GM19193 (cell line): ENCODE results near the gene PTPN21.

Experiments used
- POLR2A ChIP-seq: IDR thresholded peaks from 4 replicates; pipeline ENCODE4 v1.6.1; 2011; ENCODE audit not compliant: insufficient read depth, insufficient read length; ENCODE audit errors: extremely low read depth

The PTPN21 gene

DNA sequence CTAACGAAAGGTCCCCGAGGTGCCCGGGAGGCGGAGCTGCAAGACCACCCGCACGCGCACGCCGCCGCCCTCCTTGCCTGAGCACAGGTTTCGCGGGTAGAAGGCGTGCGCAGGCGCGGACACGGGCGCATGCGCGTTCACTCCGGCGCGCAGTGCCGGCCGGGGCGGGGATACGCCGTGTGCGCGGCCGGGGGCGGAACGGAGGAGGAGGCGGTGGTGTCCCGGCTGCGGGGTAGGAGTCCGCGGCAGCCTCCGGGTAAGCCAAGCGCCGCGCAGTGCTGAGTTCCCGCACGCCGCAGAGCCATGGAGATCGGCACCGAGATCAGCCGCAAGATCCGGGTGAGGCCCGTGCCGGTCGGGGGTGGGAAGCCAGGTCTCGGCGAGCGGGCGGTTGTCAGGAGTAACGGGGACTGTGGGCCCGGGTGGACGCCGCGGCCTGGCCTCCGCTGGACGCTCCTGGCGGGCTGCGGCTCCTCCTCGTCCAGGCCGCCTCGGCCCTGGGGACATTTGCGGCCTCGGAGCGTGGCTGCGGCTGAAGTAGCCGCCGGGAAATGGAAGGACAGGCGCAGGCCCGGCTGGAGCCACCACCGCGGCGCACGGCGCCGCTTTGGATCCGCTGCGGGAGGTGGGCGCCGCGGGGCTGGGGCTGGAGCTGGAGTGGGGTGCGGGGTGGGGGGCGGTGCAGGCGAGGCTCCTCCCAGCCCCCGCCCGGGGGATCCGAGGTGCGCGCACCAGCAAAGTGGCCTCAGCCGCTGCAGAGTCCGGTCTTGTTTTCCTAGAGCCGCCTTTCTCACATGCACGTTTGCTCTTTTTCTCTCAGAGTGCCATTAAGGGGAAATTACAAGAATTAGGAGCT, 8.3 kb upstream of the PTPN21 start, which contains the start of gene ZC3H14:
ZC3H14 (plus strand) TSS at position 207 of the 856 bp plus-strand sequence; CDS start at position 304, 97 bp downstream.
- TF ChIP-seq POLR2A = peak; percentile 66

DNA sequence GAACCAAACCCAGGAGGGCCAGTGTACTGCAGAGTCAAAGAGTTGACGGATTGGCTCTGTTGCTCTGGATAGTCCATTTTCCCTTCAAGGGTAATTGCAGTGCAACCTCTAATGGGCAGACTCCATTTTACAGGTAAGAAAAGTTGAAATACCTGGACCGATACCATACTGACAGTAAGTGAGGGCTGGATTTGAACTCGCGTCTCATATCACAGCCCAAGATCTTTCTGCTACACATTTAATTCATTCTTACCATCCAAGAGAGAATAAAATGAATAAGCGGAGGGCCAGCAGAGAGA, 7.7 kb upstream of the PTPN21 start:
- TF ChIP-seq POLR2A = no peak

DNA sequence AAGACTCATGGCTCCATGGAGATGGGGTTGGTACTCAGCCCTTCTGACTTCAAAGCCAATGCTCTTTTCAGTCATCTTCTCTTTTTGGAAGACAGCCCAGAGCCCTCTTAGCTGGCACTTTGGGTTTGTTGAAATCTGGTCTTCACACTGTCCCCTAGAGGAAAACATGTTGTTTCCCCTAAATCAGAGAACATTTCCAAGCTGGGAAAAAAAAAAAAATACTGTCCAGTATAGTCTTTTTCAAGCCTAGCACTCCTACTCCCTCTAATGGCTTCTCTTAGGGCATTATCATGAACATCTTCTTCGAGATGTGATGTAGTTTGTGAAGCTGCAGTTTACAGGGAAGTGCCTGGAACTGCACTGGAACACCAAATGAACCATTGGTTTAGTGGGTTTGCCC, 5.0 kb upstream of the PTPN21 start:
- TF ChIP-seq POLR2A = no peak

DNA sequence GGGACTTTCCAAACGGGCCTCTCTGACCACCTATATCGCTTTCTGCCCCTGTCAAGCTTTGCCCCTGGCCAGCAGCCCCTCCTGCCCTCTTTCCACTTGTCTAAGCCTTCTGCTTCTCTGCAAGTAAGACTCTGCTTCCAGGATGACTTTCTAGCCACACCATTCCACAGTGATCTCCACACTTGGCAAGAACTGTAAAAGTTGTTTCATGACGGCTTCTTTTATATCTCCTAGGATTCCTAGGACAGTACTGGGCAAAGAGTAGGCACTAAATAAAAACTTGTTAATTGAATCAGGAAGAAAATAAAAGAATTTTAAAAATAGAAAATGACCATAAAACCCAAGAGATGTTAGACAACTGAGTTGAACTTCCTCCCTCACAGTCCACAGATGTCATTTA, 1.8 kb upstream of the PTPN21 start:
- no peak for TF ChIP-seq POLR2A

DNA sequence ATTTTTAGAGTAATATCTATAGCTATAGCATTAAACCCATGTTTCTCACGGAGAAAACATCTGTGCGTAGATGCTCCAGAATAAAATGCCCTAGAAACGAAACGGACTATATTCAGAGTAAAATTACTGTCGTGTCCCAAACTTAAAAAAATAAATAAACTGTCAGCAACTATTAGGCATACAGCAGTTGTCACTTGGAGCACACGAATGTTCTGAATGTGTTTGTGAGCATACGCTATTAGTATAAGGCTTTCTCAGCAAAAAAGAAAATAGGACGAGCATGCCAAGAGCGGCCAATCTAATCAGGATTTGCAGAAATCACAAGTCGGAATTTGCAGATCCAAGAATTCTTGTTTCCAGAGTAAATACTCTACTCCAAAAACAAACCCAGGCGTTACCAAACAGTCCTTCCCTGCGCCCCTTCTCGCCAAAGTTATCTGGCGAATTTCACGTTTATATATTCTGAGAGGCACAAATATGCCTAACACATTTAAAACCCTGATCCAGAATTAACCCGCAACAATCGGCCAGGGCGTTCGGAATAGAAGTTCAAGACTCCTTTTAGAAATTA, 836 bp downstream of the PTPN21 start:
- TF ChIP-seq POLR2A = no peak

DNA sequence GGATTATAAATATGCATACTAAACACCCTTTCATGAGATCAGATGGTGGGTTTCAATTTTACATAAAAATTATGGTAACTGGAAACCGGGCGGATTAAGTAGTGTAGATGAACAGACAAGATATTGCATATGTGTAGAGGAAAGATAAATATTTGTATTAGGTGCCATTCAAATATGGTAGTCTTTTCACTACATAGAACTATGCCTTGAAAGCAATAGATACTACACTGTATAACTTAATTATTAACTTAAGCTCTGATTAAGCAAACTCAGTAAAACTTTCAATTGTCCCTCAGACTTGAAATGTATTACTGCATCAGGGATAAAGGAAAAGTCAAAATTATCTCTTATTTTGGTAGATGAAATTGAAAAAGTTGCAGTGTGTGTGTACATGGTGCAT, 1.9 kb downstream of the PTPN21 start:
- no peak for TF ChIP-seq POLR2A

DNA sequence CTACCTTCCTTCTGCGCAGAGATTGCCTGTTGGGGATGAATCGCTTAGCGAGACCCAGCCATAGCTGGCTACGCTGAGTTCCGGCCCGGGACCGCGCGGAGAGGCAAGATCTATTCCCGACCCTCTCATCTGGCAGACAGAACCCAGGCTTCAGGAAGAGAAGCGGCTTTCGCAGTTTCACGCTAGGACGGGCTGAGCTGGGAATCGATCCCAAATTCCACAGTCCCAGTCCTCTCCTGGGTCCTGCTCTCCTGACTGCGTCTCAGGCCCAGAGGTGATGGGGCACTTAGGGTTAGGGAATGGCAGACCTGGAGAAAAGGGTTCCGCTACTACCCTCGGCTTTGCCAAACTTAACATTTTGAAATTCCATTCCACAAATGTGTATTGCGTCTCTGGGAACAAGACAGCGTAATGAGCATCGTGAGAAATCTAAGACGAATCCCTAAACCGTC, 2.8 kb downstream of the PTPN21 start:
- no peak for TF ChIP-seq POLR2A

DNA sequence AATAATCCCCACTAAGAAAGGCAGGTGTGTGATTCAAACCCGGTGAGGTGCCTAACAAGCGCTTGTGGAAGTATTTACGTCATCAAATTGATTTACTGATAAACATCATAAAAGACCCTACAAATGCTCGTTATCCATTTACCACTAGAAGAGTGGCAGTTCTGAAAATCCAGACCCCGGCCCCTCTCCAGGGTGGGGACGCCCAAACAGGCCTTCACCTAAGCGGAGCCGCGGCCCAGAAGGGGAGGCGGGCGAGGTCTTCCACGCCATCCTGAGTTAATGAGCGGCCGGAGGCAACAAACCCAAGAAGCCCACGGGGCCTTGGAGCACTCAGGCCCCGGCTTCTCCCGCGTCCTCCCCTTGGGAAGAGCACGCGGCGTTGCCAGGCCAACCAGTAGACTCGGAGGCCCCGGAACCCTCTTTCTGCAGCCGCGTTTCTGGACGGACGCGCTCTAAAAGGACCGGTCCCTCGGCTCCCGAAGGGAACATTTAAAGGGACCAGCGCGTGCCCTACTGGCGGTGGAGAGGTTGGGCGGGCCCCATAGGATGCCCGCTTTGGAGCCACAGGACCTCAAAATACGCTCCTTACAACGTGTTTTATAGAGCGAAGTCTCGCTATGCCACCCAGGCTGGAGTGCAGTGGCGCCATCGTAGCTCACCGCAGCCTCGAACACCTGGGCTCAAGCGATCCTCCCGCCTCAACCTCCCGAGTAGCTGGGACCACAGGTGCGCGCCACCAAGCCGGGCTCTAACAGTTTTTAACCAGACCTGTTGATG, 3.5 kb downstream of the PTPN21 start:
- TF ChIP-seq POLR2A = no peak

DNA sequence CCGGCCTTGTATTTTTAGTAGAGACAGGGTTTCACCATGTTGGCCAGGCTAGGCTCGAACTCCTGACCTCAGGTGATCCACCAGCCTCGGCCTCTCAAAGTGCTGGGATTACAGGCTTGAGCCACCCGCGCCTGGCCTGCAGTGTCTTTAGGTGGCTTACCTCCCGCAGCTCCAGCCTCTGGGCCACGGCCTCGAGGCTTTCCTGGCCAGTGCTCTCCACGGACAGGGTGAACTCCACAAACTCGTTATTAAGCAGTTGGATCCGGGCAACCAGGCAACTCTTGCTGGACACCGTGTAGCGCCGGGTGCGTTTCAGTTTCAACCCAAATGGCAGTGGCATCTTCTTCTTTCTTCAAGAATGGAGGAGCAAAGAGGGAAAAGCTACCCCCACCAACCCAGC, 4.7 kb downstream of the PTPN21 start:
- TF ChIP-seq POLR2A = no peak

DNA sequence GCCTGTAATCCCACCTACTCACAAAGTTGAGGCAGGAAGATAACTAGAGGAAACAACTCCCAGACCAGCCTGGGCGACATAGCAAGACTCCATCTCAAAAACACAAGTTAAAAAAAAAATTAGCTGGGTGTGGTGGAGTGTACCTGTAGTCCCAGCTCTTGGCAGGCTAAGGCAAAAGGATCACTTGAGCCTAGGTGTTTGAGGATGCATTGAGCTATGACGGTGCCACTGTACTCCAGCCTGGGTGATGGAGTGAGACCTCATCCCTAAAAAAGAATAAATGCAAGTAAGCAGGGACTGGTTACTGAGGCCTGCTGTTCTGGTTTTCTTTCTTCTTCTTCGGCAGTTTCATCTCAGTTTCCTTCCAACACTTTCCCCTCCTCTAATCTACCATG, 7.4 kb downstream of the PTPN21 start:
- no peak for TF ChIP-seq POLR2A

DNA sequence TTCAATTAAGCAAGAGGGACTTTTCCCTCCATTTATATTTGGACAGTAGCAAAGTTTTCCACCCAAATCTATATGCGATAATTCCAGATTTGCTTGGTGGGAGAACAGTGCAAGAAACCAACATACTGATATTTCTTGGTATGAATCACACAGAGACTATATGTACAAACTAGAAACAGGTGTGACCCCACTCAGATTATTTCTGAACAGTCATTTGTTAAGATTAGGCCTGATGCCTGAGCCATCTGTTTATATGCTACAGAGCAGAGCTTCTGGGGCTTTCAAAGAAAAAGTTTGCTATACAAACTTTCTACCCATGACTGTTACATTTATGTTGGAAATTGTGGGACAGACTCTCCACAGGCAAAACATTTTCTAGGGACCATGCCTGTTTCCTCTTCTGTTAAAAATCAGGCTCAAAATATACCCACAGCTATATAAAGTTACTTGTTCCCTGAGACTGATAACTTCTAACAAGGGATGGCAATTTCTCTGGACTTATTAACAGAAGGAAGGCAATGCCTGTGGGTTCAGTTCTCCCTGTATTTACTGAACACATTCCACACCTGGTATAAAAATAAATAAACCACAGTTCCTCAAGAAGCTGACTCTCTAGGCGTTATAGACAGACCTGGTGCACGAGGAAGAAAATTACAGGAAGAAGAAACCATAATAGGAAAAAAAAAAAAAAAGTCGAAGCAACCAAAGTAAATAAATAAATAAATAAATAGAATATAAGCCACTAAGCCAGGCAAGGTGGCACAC, 8.0 kb downstream of the PTPN21 start:
- TF ChIP-seq POLR2A = no peak

DNA sequence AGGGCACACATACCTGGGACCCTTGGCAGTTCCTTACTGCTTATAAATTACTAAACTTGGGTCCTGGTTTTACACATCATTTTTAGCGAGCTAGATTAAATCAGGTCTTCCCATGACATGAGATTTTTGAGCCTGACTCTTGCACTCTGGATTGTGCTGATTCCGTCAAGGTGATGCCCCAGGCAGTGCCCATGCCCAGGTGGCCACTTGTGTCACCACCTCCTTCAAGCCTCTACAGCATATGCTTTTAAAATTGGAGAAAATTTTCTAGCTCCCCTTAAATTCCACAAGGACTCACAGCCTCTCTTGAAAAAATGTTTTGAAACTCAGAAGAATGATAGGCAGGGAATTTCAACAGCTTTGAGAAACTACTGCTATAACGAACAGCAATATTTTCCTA, 9.6 kb downstream of the PTPN21 start:
- TF ChIP-seq POLR2A = no peak

DNA sequence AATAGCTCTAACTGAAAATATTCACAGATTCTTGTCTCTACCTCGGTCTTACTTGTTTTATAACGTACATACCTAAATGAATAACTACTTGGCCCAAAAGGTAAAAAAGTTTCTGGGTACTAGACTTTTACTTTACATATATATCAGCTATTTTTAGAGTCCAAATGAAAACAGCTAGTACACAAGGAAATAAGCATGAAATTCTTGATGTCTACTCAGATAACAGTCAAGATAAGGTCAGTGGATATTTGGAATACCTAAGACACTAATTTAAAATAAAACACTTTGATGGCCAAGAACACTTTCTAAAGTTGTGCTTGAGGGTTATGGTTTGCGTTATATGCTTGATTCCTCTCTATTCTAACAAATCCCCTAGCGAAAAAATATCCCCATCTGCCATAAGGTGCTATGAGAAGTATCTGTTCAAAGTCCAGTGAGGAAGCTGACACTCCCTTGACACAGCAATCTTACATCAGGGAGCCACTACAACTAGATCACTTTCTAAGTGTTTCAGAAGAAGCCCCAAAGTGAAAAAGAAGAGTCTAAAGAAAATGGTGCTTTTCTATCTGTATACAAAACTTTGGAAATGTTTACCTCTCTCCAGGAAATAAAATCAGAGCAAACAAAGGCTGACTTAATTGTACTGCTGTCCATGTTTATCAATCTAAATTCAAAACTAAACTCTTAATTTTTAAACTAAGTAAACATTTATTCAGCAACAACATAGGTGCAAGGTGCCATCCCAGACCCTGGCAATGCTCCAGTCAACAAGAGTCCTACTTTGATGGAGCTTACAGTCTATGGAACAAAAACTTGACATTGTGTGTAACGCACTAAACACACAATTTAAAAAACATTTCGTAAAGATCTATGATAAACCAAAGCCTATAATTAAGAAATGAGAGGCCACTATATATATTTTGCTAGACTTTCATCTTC, 11.7 kb downstream of the PTPN21 start:
- TF ChIP-seq POLR2A = no peak

DNA sequence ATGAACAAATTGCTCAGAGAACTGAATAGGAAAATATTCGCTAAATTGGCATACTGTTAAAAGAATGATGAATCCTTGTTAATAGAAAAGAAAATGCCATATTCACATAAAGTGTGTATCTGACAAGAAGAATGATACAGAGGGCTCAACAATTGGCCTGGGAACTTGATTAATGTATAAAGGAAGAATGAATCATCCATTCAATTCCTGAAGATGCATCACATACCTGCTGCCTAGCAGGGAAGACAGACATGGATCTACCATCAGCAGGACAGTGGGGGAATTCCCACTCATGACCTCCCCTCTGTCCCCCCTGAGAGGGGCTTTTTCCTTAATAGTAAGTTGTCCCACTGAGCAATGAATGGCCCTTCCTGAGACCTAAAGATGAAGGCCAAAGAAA, 13.5 kb downstream of the PTPN21 start:
- no peak for TF ChIP-seq POLR2A
